Stromal cell of bone marrow (primary cell): ENCODE results near the gene NOP56.

ENCODE experiments used
- DNase-seq: peaks from one replicate; pipeline ENCODE4 v3.0.0-alpha.2; 2012; ENCODE audit warnings: low read depth

NOP56 gene

DNA sequence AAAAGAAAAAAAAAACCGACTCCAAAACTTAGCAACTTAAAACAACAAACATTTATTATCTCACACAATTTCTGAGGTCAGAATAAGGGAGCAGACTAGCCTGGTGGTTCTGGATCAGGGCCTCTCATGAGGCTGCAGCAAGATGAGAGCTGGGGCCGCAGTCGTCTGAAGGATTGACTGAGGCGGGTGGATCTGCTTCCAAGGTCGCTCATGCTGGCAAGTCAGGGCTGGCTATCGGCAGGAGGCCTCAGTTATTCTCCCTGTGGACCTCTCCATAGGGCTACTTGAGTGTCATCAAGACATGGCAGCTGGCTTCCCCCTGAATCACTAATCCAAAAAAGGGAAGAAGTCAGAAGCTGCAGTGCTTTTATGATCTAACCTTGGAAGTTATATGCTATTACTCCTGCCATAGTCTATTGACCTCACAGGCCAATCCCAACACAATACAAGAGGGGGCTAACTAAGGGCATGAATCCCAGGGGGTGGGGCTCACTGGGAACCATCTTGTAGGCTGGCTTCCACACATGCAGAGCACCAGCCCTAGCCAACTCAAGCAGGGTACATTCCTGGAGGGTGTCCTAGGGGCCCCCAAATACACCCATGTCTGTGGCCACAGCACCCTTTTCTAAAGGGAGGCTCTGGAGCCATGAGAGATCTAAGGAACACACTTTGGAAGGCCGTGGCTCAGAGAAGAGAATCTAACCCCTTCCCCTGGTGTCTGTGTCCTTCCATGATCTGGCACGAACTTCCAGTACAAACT is 51.5 kb downstream of the NOP56 start:
- no peak for DNase-seq

- no peak for DNase-seq
These were observed 53.7 kb downstream of the NOP56 start for GRCh38 chr20:2705931-2706645.

GRCh38 chr20:2706688-2707352 is 54.4 kb downstream of the NOP56 start:
- DNase-seq, result no peak

DNA sequence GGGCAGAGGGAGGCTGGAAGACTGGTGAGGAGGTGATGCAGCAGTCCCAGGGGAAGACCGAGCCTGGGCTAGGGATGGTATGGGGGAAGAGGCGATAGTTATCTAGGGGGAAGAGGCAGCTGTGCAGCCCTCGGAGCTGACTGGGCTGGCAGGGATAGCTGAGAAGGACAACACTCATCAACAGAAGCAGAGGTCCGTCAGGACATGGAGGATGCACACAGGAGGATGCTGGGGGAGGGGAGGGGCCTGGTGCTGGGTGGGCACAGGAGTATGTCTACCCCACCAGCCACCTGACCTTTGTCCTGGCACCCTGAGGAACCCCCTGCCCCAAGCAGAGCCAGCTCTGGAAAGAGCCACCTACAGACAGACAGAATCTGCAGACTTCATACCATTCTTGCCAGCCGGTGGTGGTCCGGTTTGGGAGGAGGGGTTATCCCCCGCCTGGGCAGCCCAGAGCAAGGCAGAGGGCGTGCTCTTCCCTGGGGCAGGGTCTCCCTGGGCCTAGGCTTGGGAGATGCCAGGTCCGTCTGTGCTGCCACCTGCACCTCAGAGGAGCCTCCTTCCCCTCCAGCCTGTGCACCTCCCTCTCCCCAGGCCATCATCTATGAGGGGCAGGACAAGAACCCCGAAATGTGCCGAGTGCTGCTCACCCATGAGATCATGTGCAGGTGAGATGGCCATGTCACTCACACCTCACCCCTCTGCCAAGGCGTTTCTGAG is 55.1 kb downstream of the NOP56 start:
- no peak for DNase-seq
